Measurements from ENCODE around the gene LSM4.

- TF ChIP-seq CTCF (conservative IDR thresholded peaks at IDR 0.05; ENCODE audit: low read depth, low read length) (no peak), EZH2 (IDR thresholded peaks at IDR 0.05; ENCODE audit: low read length, unreplicated experiment) (no peak), EZH2phosphoT487 (IDR thresholded peaks at IDR 0.05; ENCODE audit: borderline replicate concordance, low read length) (no peak)
Observed at GRCh38 chr19:18261474-18261873, 61.4 kb downstream of the LSM4 start.

Data from PC-3 (cell line).